ENCODE results near the gene COL5A1. TPM values are rescaled to one million over a fixed set of nuclear protein-coding genes. Genes with fewer than 3 reads are reported as not detected.

COL5A1 gene
- total RNA-seq, 1 donor: 0.21 TPM

GRCh38 chr9:134690301-134690751, 48.7 kb downstream of the COL5A1 start:
- Histone ChIP-seq H3K9me3 (ENCODE audit: low read depth, low read length) (no peaks in the 10 kb centered on the region), H3K4me3 (ENCODE audit: low read length) (no peak overlapping the region), H3K27me3 (ENCODE audit: insufficient read depth, low read length) (no peaks in the 10 kb centered on the region), H3K4me1 (ENCODE audit: insufficient read depth, low read length) (no peaks in the 10 kb centered on the region)

- Histone ChIP-seq H3K4me3 (ENCODE audit: low read length) (no peak overlapping the region), H3K9me3 (ENCODE audit: low read depth, low read length) (no peaks in the 10 kb centered on the region), H3K4me1 (ENCODE audit: insufficient read depth, low read length) (no peaks in the 10 kb centered on the region), H3K27me3 (ENCODE audit: insufficient read depth, low read length) (no peaks in the 10 kb centered on the region)
These were observed 49.5 kb downstream of the COL5A1 start for GRCh38 chr9:134690946-134691694.

GRCh38 chr9:134691695-134692572, 50.3 kb downstream of the COL5A1 start:
- H3K4me1 ChIP-seq (ENCODE audit: insufficient read depth, low read length): no peaks in the 10 kb centered on the region
- no peaks in the 10 kb centered on the region for H3K9me3 ChIP-seq (ENCODE audit: low read depth, low read length)
- no peaks in the 10 kb centered on the region for H3K27me3 ChIP-seq (ENCODE audit: insufficient read depth, low read length)
- H3K4me3 ChIP-seq (ENCODE audit: low read length): no peak overlapping the region

- no peaks in the 10 kb centered on the region for H3K4me1 ChIP-seq (ENCODE audit: insufficient read depth, low read length)
- no peaks in the 10 kb centered on the region for H3K9me3 ChIP-seq (ENCODE audit: low read depth, low read length)
- no peaks in the 10 kb centered on the region for H3K27me3 ChIP-seq (ENCODE audit: insufficient read depth, low read length)
- H3K4me3 ChIP-seq (ENCODE audit: low read length): no peak overlapping the region
These were observed 50.9 kb downstream of the COL5A1 start for GRCh38 chr9:134692573-134692860.

- Histone ChIP-seq H3K27me3 (ENCODE audit: insufficient read depth, low read length) (no peaks in the 10 kb centered on the region), H3K4me3 (ENCODE audit: low read length) (no peak overlapping the region)
These were observed 51.4 kb downstream of the COL5A1 start for GRCh38 chr9:134693011-134693410.

GRCh38 chr9:134693641-134694367, 52.2 kb downstream of the COL5A1 start:
- no peaks in the 10 kb centered on the region for H3K9me3 ChIP-seq (ENCODE audit: low read depth, low read length)
- H3K4me1 ChIP-seq (ENCODE audit: insufficient read depth, low read length): no peaks in the 10 kb centered on the region
- no peaks in the 10 kb centered on the region for H3K27me3 ChIP-seq (ENCODE audit: insufficient read depth, low read length)
- H3K4me3 ChIP-seq (ENCODE audit: low read length): no peak overlapping the region

More at GRCh38 chr9:134693011-134693410, 51.4 kb downstream of the COL5A1 start:
- Histone ChIP-seq H3K9me3 (ENCODE audit: low read depth, low read length) (no peaks in the 10 kb centered on the region), H3K4me1 (ENCODE audit: insufficient read depth, low read length) (no peaks in the 10 kb centered on the region)

- no peaks in the 10 kb centered on the region for H3K9me3 ChIP-seq (ENCODE audit: low read depth, low read length)
- no peaks in the 10 kb centered on the region for H3K27me3 ChIP-seq (ENCODE audit: insufficient read depth, low read length)
- no peak overlapping the region for H3K4me3 ChIP-seq (ENCODE audit: low read length)
- H3K4me1 ChIP-seq (ENCODE audit: insufficient read depth, low read length): no peaks in the 10 kb centered on the region
These were observed 52.7 kb downstream of the COL5A1 start for GRCh38 chr9:134694368-134694665.

- Histone ChIP-seq H3K4me1 (ENCODE audit: insufficient read depth, low read length) (no peaks in the 10 kb centered on the region), H3K9me3 (ENCODE audit: low read depth, low read length) (no peaks in the 10 kb centered on the region), H3K27me3 (ENCODE audit: insufficient read depth, low read length) (no peaks in the 10 kb centered on the region), H3K4me3 (ENCODE audit: low read length) (no peak overlapping the region)
These were observed 53.1 kb downstream of the COL5A1 start for GRCh38 chr9:134694714-134695113.

GRCh38 chr9:134695144-134695543, 53.5 kb downstream of the COL5A1 start:
- no peaks in the 10 kb centered on the region for H3K27me3 ChIP-seq (ENCODE audit: insufficient read depth, low read length)
- H3K9me3 ChIP-seq (ENCODE audit: low read depth, low read length): no peaks in the 10 kb centered on the region
- H3K4me3 ChIP-seq (ENCODE audit: low read length): no peak overlapping the region
- no peaks in the 10 kb centered on the region for H3K4me1 ChIP-seq (ENCODE audit: insufficient read depth, low read length)

GRCh38 chr9:134696433-134696832, 54.8 kb downstream of the COL5A1 start:
- Histone ChIP-seq H3K27me3 (ENCODE audit: insufficient read depth, low read length) (no peaks in the 10 kb centered on the region), H3K9me3 (ENCODE audit: low read depth, low read length) (no peaks in the 10 kb centered on the region), H3K4me3 (ENCODE audit: low read length) (no peak overlapping the region), H3K4me1 (ENCODE audit: insufficient read depth, low read length) (no peaks in the 10 kb centered on the region)

GRCh38 chr9:134698111-134698510, 56.5 kb downstream of the COL5A1 start:
- Histone ChIP-seq H3K4me1 (ENCODE audit: insufficient read depth, low read length) (no peaks in the 10 kb centered on the region), H3K4me3 (ENCODE audit: low read length) (no peak overlapping the region), H3K27me3 (ENCODE audit: insufficient read depth, low read length) (no peaks in the 10 kb centered on the region), H3K9me3 (ENCODE audit: low read depth, low read length) (no peaks in the 10 kb centered on the region)

- H3K4me3 ChIP-seq (ENCODE audit: low read length): no peak overlapping the region
- H3K9me3 ChIP-seq (ENCODE audit: low read depth, low read length): no peaks in the 10 kb centered on the region
- no peaks in the 10 kb centered on the region for H3K27me3 ChIP-seq (ENCODE audit: insufficient read depth, low read length)
- no peaks in the 10 kb centered on the region for H3K4me1 ChIP-seq (ENCODE audit: insufficient read depth, low read length)
These were observed 57.2 kb downstream of the COL5A1 start for GRCh38 chr9:134698587-134699342.

- Histone ChIP-seq H3K4me1 (ENCODE audit: insufficient read depth, low read length) (no peaks in the 10 kb centered on the region), H3K4me3 (ENCODE audit: low read length) (no peak overlapping the region), H3K9me3 (ENCODE audit: low read depth, low read length) (no peaks in the 10 kb centered on the region), H3K27me3 (ENCODE audit: insufficient read depth, low read length) (no peaks in the 10 kb centered on the region)
These were observed 57.7 kb downstream of the COL5A1 start for GRCh38 chr9:134699343-134699740.

- H3K4me3 ChIP-seq (ENCODE audit: low read length): no peak overlapping the region
- no peaks in the 10 kb centered on the region for H3K27me3 ChIP-seq (ENCODE audit: insufficient read depth, low read length)
- no peaks in the 10 kb centered on the region for H3K4me1 ChIP-seq (ENCODE audit: insufficient read depth, low read length)
- no peaks in the 10 kb centered on the region for H3K9me3 ChIP-seq (ENCODE audit: low read depth, low read length)
These were observed 59.2 kb downstream of the COL5A1 start for GRCh38 chr9:134700636-134701350.

Data from mononuclear cell (primary cell).